Mesothelial cell of epicardium (in vitro differentiated cells): ENCODE data around the gene PIK3CA. TPM values are rescaled to one million over a fixed set of nuclear protein-coding genes. Genes with fewer than 3 reads are reported as not detected.
"Not testable (repeated sequence)": the region's sequence is repeated elsewhere in the genome, so short reads cannot be mapped to it uniquely, and the experiment has no call there.

ENCODE experiments used
- DNase-seq, 2 experiments: peaks; one replicate each; pipeline ENCODE4 v3.0.0; 2021; ENCODE audit warnings: low spot score in 2 of 2; ENCODE audit not compliant: unreplicated experiment in 2 of 2
- H3K27ac Mint-ChIP-seq: 2 replicates; pipeline ENCODE4 v1.8.0; 2021; ENCODE audit warnings: mixed read lengths
- H3K27me3 Mint-ChIP-seq: 2 replicates; pipeline ENCODE4 v1.8.0; 2021; ENCODE audit warnings: low read depth, mixed read lengths
- H3K36me3 Mint-ChIP-seq: 2 replicates; pipeline ENCODE4 v1.8.0; 2021; ENCODE audit warnings: mixed read lengths
- H3K4me1 Mint-ChIP-seq: 2 replicates; pipeline ENCODE4 v1.8.0; 2021; ENCODE audit warnings: mixed read lengths
- H3K4me3 Mint-ChIP-seq: 2 replicates; pipeline ENCODE4 v1.8.0; 2021; ENCODE audit warnings: mild to moderate bottlenecking, moderate library complexity, mixed read lengths
- H3K9me3 Mint-ChIP-seq: 2 replicates; pipeline ENCODE4 v1.8.0; 2021; ENCODE audit warnings: mixed read lengths
- CTCF ChIP-seq: fragments of 200-600 bp; sonication (generic); IDR thresholded peaks from one replicate; pipeline ENCODE4 v1.5.0; 2021; ENCODE audit warnings: antibody characterized with exemption; ENCODE audit not compliant: unreplicated experiment
- total RNA-seq: library from RNA; stranded (reverse); gene quantifications from 3 replicates; pipeline ENCODE4 v1.2.1, GENCODE V29; 2021

PIK3CA gene
- total RNA-seq, 1 donor from 2014 or later = 22.4 TPM

GRCh38 chr3:179266701-179267211 is 118.6 kb downstream of the PIK3CA start:
- Mint-ChIP-seq H3K27me3 (no peaks in the 10 kb centered on the region), H3K36me3 (no peaks in the 10 kb centered on the region), H3K4me1 (peaks cover 4% of the 10 kb centered on the region), H3K9me3 (no peaks in the 10 kb centered on the region), H3K27ac (no peak overlapping the region), H3K4me3 (no peak overlapping the region)
- no peak for TF ChIP-seq CTCF
- DNase-seq = no peak

GRCh38 chr3:179268400-179269051 is 120.4 kb downstream of the PIK3CA start:
- H3K27me3 Mint-ChIP-seq = no peaks in the 10 kb centered on the region
- H3K4me1 Mint-ChIP-seq = peaks cover 4% of the 10 kb centered on the region
- H3K27ac Mint-ChIP-seq = no peak overlapping the region
- no peak for DNase-seq
- no peaks in the 10 kb centered on the region for H3K9me3 Mint-ChIP-seq
- no peak overlapping the region for H3K4me3 Mint-ChIP-seq
- TF ChIP-seq CTCF = no peak
- H3K36me3 Mint-ChIP-seq = no peaks in the 10 kb centered on the region

- H3K27me3 Mint-ChIP-seq = no peaks in the 10 kb centered on the region
- no peaks in the 10 kb centered on the region for H3K9me3 Mint-ChIP-seq
- H3K4me3 Mint-ChIP-seq = no peak overlapping the region
- H3K4me1 Mint-ChIP-seq = peaks cover 4% of the 10 kb centered on the region
- no peak overlapping the region for H3K27ac Mint-ChIP-seq
- no peak for DNase-seq
- H3K36me3 Mint-ChIP-seq = no peaks in the 10 kb centered on the region
- no peak for TF ChIP-seq CTCF
Observed at GRCh38 chr3:179269152-179269707, 121.1 kb downstream of the PIK3CA start.

GRCh38 chr3:179272385-179272784 is 124.2 kb downstream of the PIK3CA start:
- H3K9me3 Mint-ChIP-seq = no peaks in the 10 kb centered on the region
- no peaks in the 10 kb centered on the region for H3K4me1 Mint-ChIP-seq
- no peaks in the 10 kb centered on the region for H3K36me3 Mint-ChIP-seq
- H3K27me3 Mint-ChIP-seq = no peaks in the 10 kb centered on the region
- no peak overlapping the region for H3K4me3 Mint-ChIP-seq
- TF ChIP-seq CTCF = no peak
- DNase-seq = no peak
- no peak overlapping the region for H3K27ac Mint-ChIP-seq

GRCh38 chr3:179274434-179274833 is 126.3 kb downstream of the PIK3CA start:
- H3K9me3 Mint-ChIP-seq, DNase-seq: not testable (repeated sequence)

GRCh38 chr3:179276001-179276400 is 127.8 kb downstream of the PIK3CA start:
- no peaks in the 10 kb centered on the region for H3K4me1 Mint-ChIP-seq
- peaks cover 1% of the 10 kb centered on the region for H3K27me3 Mint-ChIP-seq
- H3K36me3 Mint-ChIP-seq = no peaks in the 10 kb centered on the region
- DNase-seq = no peak
- H3K27ac Mint-ChIP-seq = no peak overlapping the region
- H3K9me3 Mint-ChIP-seq = no peaks in the 10 kb centered on the region
- no peak overlapping the region for H3K4me3 Mint-ChIP-seq
- TF ChIP-seq CTCF = no peak

More at GRCh38 chr3:179274434-179274833, 126.3 kb downstream of the PIK3CA start:
- H3K27me3 Mint-ChIP-seq, H3K4me1 Mint-ChIP-seq, H3K27ac Mint-ChIP-seq, H3K36me3 Mint-ChIP-seq, H3K4me3 Mint-ChIP-seq: not testable (repeated sequence)
